Keratinocyte (primary cell): ENCODE data around the gene RIN3. TPM values are rescaled to one million over a fixed set of nuclear protein-coding genes. Genes with fewer than 3 reads are reported as not detected.

Source experiments
- DNase-seq: peaks from one replicate; pipeline ENCODE4 v3.0.0-alpha.2; 2011; ENCODE audit warnings: low read depth, missing footprints, low spot score
- FAIRE-seq: peaks from 2 replicates; lab custom pipeline; 2011; peaks lifted over from hg19 to GRCh38; lab: Jason Lieb, UNC
- H2AFZ ChIP-seq: 2 replicates; pipeline ENCODE4 v1.6.0; 2012; ENCODE audit warnings: low read length, control low read depth, inconsistent platforms; ENCODE audit not compliant: control insufficient read depth
- H3K27ac ChIP-seq: 2 replicates; pipeline ENCODE4 v1.5.1; 2011; ENCODE audit warnings: low read length; ENCODE audit not compliant: control insufficient read depth, insufficient read depth
- H3K27me3 ChIP-seq: 3 replicates; pipeline ENCODE4 v1.6.0; 2011; ENCODE audit warnings: low read length; ENCODE audit not compliant: control insufficient read depth, insufficient read depth; ENCODE audit errors: extremely low read depth
- H3K36me3 ChIP-seq, 2 experiments: 2 replicates in 1 of 2; 3 replicates in 1 of 2; pipeline ENCODE4 v1.5.1; 2011; ENCODE audit warnings: low read length in 2 of 2, mild to moderate bottlenecking in 1 of 2; ENCODE audit not compliant: control insufficient read depth in 2 of 2, insufficient read depth in 2 of 2; ENCODE audit errors: extremely low read depth in 1 of 2
- H3K4me1 ChIP-seq: 3 replicates; pipeline ENCODE4 v1.5.1; 2011; ENCODE audit warnings: low read length; ENCODE audit not compliant: control insufficient read depth, insufficient read depth; ENCODE audit errors: extremely low read depth
- H3K4me2 ChIP-seq: 3 replicates; pipeline ENCODE4 v1.6.0; 2011; ENCODE audit warnings: low read depth, low read length; ENCODE audit not compliant: control insufficient read depth, insufficient read depth; ENCODE audit errors: extremely low read depth
- H3K4me3 ChIP-seq, 3 experiments: fragments of 200-600 bp in 1 of 3; sonication (generic) in 1 of 3; 2 replicates in 2 of 3; 3 replicates in 1 of 3; pipeline ENCODE4 v1.5.1; 2011 to 2016; ENCODE audit warnings: low read length in 3 of 3, mild to moderate bottlenecking in 3 of 3, control low read depth in 2 of 3, inconsistent platforms in 1 of 3, low read depth in 1 of 3, mixed read lengths in 1 of 3, mixed run types in 1 of 3, moderate library complexity in 1 of 3; ENCODE audit not compliant: control insufficient read depth in 2 of 3, insufficient read depth in 2 of 3; ENCODE audit errors: extremely low read depth in 1 of 3
- H3K79me2 ChIP-seq: 2 replicates; pipeline ENCODE4 v1.6.0; 2012; ENCODE audit warnings: low read length; ENCODE audit not compliant: control insufficient read depth, insufficient read depth
- H3K9ac ChIP-seq: 3 replicates; pipeline ENCODE4 v1.6.0; 2011; ENCODE audit warnings: low read length; ENCODE audit not compliant: control insufficient read depth, insufficient read depth; ENCODE audit errors: extremely low read depth
- H3K9me1 ChIP-seq: 3 replicates; pipeline ENCODE4 v1.6.0; 2011; ENCODE audit warnings: low read length; ENCODE audit not compliant: control insufficient read depth, insufficient read depth; ENCODE audit errors: extremely low read depth
- H3K9me3 ChIP-seq: 2 replicates; pipeline ENCODE4 v1.5.1; 2012; ENCODE audit warnings: low read depth, low read length; ENCODE audit not compliant: control insufficient read depth
- H4K20me1 ChIP-seq: 3 replicates; pipeline ENCODE4 v1.6.0; 2011; ENCODE audit warnings: low read length; ENCODE audit not compliant: control insufficient read depth, insufficient read depth; ENCODE audit errors: extremely low read depth
- EZH2 ChIP-seq: IDR thresholded peaks from one replicate; pipeline ENCODE4 v1.6.1; 2012; ENCODE audit warnings: inconsistent platforms, mild to moderate bottlenecking, low read length, moderate library complexity
- dilution Hi-C: fragments of 300-500 bp; cut with MboI; formaldehyde crosslinking; loops from one replicate; pipeline ENCODE4 v1.7.0; 2020; ENCODE audit warnings: low sequenced_read_pairs; ENCODE audit not compliant: extremely low pct_ligation_motif_present
- polyA plus RNA-seq, 5 experiments: library from polyadenylated mRNA; depleted of rRNA in 3 of 5; stranded (reverse) in 3 of 5; stranded (forward) in 1 of 5; unstranded in 1 of 5; fragments of >200 nt; gene quantifications; 1 replicate in 1 of 5; 2 replicates in 3 of 5; 3 replicates in 1 of 5; pipeline versions ENCODE4 v1.2.1 to v1.2.3, GENCODE V29; 2011 to 2012; ENCODE audit warnings: missing spikeins in 2 of 5, low read depth in 1 of 5, low replicate concordance in 1 of 5
- TF ChIP-seq, protein P1 (sequence below), 3 experiments: IDR thresholded peaks in 1 of 3; conservative IDR thresholded peaks in 1 of 3; optimal IDR thresholded peaks in 1 of 3; 2 replicates in 2 of 3; 3 replicates in 1 of 3; pipeline versions ENCODE3 to v1.5.1; 2011; ENCODE audit warnings: low read length in 3 of 3, mild to moderate bottlenecking in 3 of 3, moderate library complexity in 2 of 3, control low read depth in 1 of 3, inconsistent platforms in 1 of 3; ENCODE audit not compliant: insufficient read depth in 2 of 3; ENCODE audit errors: extremely low read depth in 1 of 3

RIN3 gene
- polyA plus RNA-seq, 1 donor (not counting 4 experiments of a cell fraction or from before 2014, with no cell fraction given) = 1.2 TPM

DNA sequence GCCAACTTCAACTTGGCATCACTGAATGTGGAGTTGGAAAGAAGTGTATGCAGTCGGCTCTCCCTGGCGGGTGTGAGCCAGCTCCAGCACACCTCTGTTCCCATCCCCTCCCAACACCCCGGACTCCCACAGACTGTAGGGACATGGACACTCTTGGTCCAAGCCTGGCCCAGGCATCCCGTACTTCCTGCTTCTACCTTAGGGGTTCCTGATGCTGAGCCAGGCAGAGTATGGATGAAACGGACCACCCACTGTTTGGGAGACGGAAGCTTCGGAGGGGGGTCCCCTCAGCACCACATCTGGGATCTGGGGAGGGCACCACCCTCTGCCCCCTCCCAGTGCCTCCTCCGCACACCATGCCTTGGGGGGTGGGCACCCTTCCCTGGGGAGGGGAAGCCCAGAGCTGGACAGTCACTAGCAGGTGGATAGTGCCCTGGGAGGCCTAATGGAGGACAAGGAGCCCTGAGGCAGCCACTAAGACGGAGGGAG, 172.9 kb downstream of the RIN3 start:
- FAIRE-seq (peak; percentile 44), DNase-seq (no peak)

DNA sequence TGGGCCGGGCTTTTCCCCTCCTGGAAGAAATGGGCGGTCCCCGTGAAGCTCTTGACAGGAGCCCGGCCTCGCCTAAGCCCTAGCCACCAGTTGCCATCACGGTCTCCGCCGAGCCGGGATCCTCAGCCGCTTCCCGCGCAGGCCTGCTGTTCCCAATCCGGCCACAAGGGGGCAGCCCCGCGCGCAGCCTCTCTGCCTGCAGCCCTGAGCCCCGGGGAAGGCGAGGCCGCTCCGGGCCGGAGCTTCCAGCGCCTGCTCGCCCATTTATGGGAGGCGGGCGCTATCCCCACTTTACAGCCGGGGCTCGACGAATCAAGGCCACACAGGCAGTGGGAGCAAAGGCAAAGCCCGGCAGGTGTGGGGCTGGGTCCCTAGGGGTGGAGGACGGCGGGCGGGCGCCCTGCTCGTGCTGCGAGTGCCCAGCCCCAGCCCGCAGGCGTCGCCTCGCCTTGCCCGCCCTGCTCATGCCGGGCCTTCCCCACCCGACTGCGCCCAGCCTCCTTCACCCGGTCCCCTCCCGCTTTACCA, 173.4 kb downstream of the RIN3 start:
- Histone ChIP-seq H3K9me3 (no peaks in the 10 kb centered on the region), H3K36me3 (no peaks in the 10 kb centered on the region), H2AFZ (peak overlapping the region; percentile 13), H3K27me3 (peaks cover 7% of the 10 kb centered on the region), H3K27ac (no peak overlapping the region), H3K4me3 (peak overlapping the region in 1 of 3 experiments; percentile 34), H3K9ac (no peak overlapping the region), H3K4me1 (peaks cover 5% of the 10 kb centered on the region), H3K9me1 (no peaks in the 10 kb centered on the region), H3K4me2 (peak overlapping the region; percentile 58), H4K20me1 (no peaks in the 10 kb centered on the region), H3K79me2 (no peaks in the 10 kb centered on the region)
- FAIRE-seq (no peak), DNase-seq (no peak)
- TF ChIP-seq EZH2 = no peak
- TF ChIP-seq, protein P1, sequence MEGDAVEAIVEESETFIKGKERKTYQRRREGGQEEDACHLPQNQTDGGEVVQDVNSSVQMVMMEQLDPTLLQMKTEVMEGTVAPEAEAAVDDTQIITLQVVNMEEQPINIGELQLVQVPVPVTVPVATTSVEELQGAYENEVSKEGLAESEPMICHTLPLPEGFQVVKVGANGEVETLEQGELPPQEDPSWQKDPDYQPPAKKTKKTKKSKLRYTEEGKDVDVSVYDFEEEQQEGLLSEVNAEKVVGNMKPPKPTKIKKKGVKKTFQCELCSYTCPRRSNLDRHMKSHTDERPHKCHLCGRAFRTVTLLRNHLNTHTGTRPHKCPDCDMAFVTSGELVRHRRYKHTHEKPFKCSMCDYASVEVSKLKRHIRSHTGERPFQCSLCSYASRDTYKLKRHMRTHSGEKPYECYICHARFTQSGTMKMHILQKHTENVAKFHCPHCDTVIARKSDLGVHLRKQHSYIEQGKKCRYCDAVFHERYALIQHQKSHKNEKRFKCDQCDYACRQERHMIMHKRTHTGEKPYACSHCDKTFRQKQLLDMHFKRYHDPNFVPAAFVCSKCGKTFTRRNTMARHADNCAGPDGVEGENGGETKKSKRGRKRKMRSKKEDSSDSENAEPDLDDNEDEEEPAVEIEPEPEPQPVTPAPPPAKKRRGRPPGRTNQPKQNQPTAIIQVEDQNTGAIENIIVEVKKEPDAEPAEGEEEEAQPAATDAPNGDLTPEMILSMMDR (optimal IDR thresholded peaks at IDR 0.05 in 1 of 3, IDR thresholded peaks at IDR 0.05 in 1 of 3, conservative IDR thresholded peaks at IDR 0.05 in 1 of 3; ENCODE audit: extremely low read depth in 1 of 3, insufficient read depth in 2 of 3, low read length in 3 of 3) = peak; percentile 74 to 98 (median 93)
- dilution Hi-C loops = no loop called here

More for the DNA sequence above, 172.9 kb downstream of the RIN3 start:
- H3K9me1 ChIP-seq = no peaks in the 10 kb centered on the region
- peaks cover 7% of the 10 kb centered on the region for H3K27me3 ChIP-seq
- no peak overlapping the region for H3K9ac ChIP-seq
- H3K79me2 ChIP-seq = no peaks in the 10 kb centered on the region
- dilution Hi-C loops = no loop called here
- no peak overlapping the region for H2AFZ ChIP-seq
- H3K4me2 ChIP-seq = no peak overlapping the region
- TF ChIP-seq EZH2 = no peak
- TF ChIP-seq, protein P1 (optimal IDR thresholded peaks at IDR 0.05 in 1 of 3, IDR thresholded peaks at IDR 0.05 in 1 of 3, conservative IDR thresholded peaks at IDR 0.05 in 1 of 3; ENCODE audit: extremely low read depth in 1 of 3, insufficient read depth in 2 of 3, low read length in 3 of 3) = no peak
- H4K20me1 ChIP-seq = no peaks in the 10 kb centered on the region
- H3K4me3 ChIP-seq = no peak overlapping the region
- peaks cover 6% of the 10 kb centered on the region for H3K4me1 ChIP-seq
- no peak overlapping the region for H3K27ac ChIP-seq
- H3K9me3 ChIP-seq = no peaks in the 10 kb centered on the region
- no peaks in the 10 kb centered on the region for H3K36me3 ChIP-seq
